ENCODE data around the gene PNMT.

Gene PNMT

GRCh38 chr17:39678340-39679116 lies 10.3 kb downstream of the PNMT start:
- H3K4me3 ChIP-seq: no peak overlapping the region
- peak overlapping the region in 5 of 21 experiments; percentile 16 to 79 (median 57) for H3K27ac ChIP-seq

GRCh38 chr17:39679521-39680192 lies 11.4 kb downstream of the PNMT start:
- peak overlapping the region in 10 of 21 experiments; percentile 11 to 79 (median 55) for H3K27ac ChIP-seq
- no peak overlapping the region for H3K4me3 ChIP-seq

GRCh38 chr17:39683295-39683939 lies 15.2 kb downstream of the PNMT start:
- no peak overlapping the region for H3K4me3 ChIP-seq
- no peak overlapping the region for H3K27ac ChIP-seq

- Histone ChIP-seq H3K4me3 (no peak overlapping the region), H3K27ac (no peak overlapping the region)
These were observed 16.3 kb downstream of the PNMT start for GRCh38 chr17:39684369-39685192.

GRCh38 chr17:39687101-39687545 lies 18.9 kb downstream of the PNMT start:
- Histone ChIP-seq H3K4me3 (peak overlapping the region; percentile 46 to 68 (median 53)), H3K27ac (peak overlapping the region in 13 of 21 experiments; percentile 73 to 98 (median 88))

- peak within 1 kb of the TSS; percentile 17 to 98 (median 88) for H3K27ac ChIP-seq
- H3K4me3 ChIP-seq: peak within 1 kb of the TSS; percentile 46 to 68 (median 53)
These were observed 19.6 kb downstream of the PNMT start, which contains the start of gene PGAP3 for GRCh38 chr17:39687546-39688474. TSS of gene PGAP3 (minus strand) at chr17:39688057. CDS start at chr17:39688014, 43 bp downstream.

- H3K27ac ChIP-seq: peak overlapping the region; percentile 17 to 98 (median 88)
- H3K4me3 ChIP-seq: peak overlapping the region; percentile 46 to 68 (median 53)
These were observed 20.2 kb downstream of the PNMT start for GRCh38 chr17:39688475-39688835.

GRCh38 chr17:39688945-39689344 lies 20.7 kb downstream of the PNMT start:
- H3K4me3 ChIP-seq: peak overlapping the region in 1 of 7 experiments; percentile 65
- H3K27ac ChIP-seq: no peak overlapping the region

- Histone ChIP-seq H3K4me3 (no peak overlapping the region), H3K27ac (no peak overlapping the region)
These were observed 26.3 kb downstream of the PNMT start for GRCh38 chr17:39694593-39694992.

GRCh38 chr17:39695089-39695474 lies 26.8 kb downstream of the PNMT start:
- H3K4me3 ChIP-seq: no peak overlapping the region
- no peak overlapping the region for H3K27ac ChIP-seq

GRCh38 chr17:39696731-39697130 lies 28.5 kb downstream of the PNMT start:
- no peak overlapping the region for H3K27ac ChIP-seq
- H3K4me3 ChIP-seq: no peak overlapping the region

GRCh38 chr17:39697961-39698360 lies 29.7 kb downstream of the PNMT start:
- Histone ChIP-seq H3K27ac (no peak overlapping the region), H3K4me3 (no peak overlapping the region)

GRCh38 chr17:39699157-39699817 lies 31.0 kb downstream of the PNMT start:
- Histone ChIP-seq H3K27ac (peak overlapping the region in 18 of 21 experiments; percentile 33 to 95 (median 89)), H3K4me3 (peak overlapping the region; percentile 55 to 90 (median 78))

- peak within 1 kb of the TSS; percentile 72 to 95 (median 89) for H3K27ac ChIP-seq
- H3K4me3 ChIP-seq: peak within 1 kb of the TSS; percentile 55 to 90 (median 78)
These were observed 31.5 kb downstream of the PNMT start, which contains the start of gene ERBB2 for GRCh38 chr17:39699818-39700147. TSS of gene ERBB2 (plus strand) at chr17:39700064. CDS start at chr17:39700239, 175 bp downstream.

- H3K4me3 ChIP-seq: peak overlapping the region; percentile 55 to 90 (median 78)
These were observed 32.1 kb downstream of the PNMT start for GRCh38 chr17:39700148-39700987.

GRCh38 chr17:39701012-39701783 lies 32.9 kb downstream of the PNMT start:
- H3K27ac ChIP-seq: peak overlapping the region in 17 of 21 experiments; percentile 1 to 95 (median 89)
- H3K4me3 ChIP-seq: peak overlapping the region; percentile 55 to 90 (median 78)

More at GRCh38 chr17:39700148-39700987, 32.1 kb downstream of the PNMT start:
- peak overlapping the region; percentile 72 to 95 (median 89) for H3K27ac ChIP-seq
